ENCODE results near the gene NEU4.

GRCh38 chr2:241773511-241774418 is 35.2 kb upstream of the NEU4 start:
- no peak for TF ChIP-seq POLR2AphosphoS5 (IDR thresholded peaks at IDR 0.05; ENCODE audit: low read depth, low read length)
- TF ChIP-seq REST (IDR thresholded peaks at IDR 0.05; ENCODE audit: insufficient read depth in 1 of 2, low read depth in 2 of 2, low read length in 2 of 2): no peak
- TF ChIP-seq TAF1 (IDR thresholded peaks at IDR 0.05; ENCODE audit: borderline replicate concordance, insufficient read depth, low read length): no peak
- no peak for TF ChIP-seq SIN3A (IDR thresholded peaks at IDR 0.05; ENCODE audit: borderline replicate concordance, insufficient read depth, low read length)
- no peak for TF ChIP-seq FOXP2 (optimal IDR thresholded peaks at IDR 0.05; ENCODE audit: borderline replicate concordance, extremely low read depth, extremely low read length, insufficient read depth)

Data from PFSK-1 (cell line).